BJ (cell line): Measurements from ENCODE around the gene GRM2. TPM values are rescaled to one million over a fixed set of nuclear protein-coding genes. Genes with fewer than 3 reads are reported as not detected.
"Not testable (repeated sequence)": the region's sequence is repeated elsewhere in the genome, so short reads cannot be mapped to it uniquely, and the experiment has no call there.

Source experiments
- CTCF ChIA-PET: fragments of 350-600 bp; formaldehyde crosslinking; extraction: SDS; loops from one replicate; lab custom pipeline; 2021; ENCODE audit warnings: antibody characterized with exemption, inconsistent platforms; lab: Yijun Ruan, JAX
- POLR2A ChIA-PET: fragments of 300-600 bp; sonication (Branson Sonifier 250); formaldehyde crosslinking; extraction: SDS; loops from one replicate; lab custom pipeline; 2021; ENCODE audit warnings: antibody characterized with exemption; lab: Charles Lee
- DNase-seq: peaks from one replicate; pipeline ENCODE4 v3.0.0-alpha.2; 2011; ENCODE audit warnings: low read depth
- H3K27me3 ChIP-seq: 2 replicates; pipeline ENCODE4 v1.6.0; 2011; ENCODE audit warnings: low read length; ENCODE audit not compliant: control insufficient read depth, insufficient read depth
- H3K36me3 ChIP-seq: 2 replicates; pipeline ENCODE4 v1.5.1; 2011; ENCODE audit warnings: low read length; ENCODE audit not compliant: control insufficient read depth, insufficient read depth
- H3K4me3 ChIP-seq: 2 replicates; pipeline ENCODE4 v1.5.1; 2011; ENCODE audit warnings: low read depth, mild to moderate bottlenecking, control low read depth, low read length
- CTCF ChIP-seq: IDR thresholded peaks from 2 replicates; pipeline ENCODE4 v1.5.1; 2011; ENCODE audit warnings: low read depth, mild to moderate bottlenecking, control low read depth, inconsistent platforms, low read length, moderate library complexity; ENCODE audit not compliant: insufficient read depth
- polyA plus RNA-seq: library from polyadenylated mRNA; depleted of rRNA; stranded (reverse); fragments of >200 nt; gene quantifications from 2 replicates; pipeline ENCODE4 v1.2.3, GENCODE V29; 2011

Gene GRM2
- polyA plus RNA-seq, 1 experiment, result 0.09 TPM

DNA sequence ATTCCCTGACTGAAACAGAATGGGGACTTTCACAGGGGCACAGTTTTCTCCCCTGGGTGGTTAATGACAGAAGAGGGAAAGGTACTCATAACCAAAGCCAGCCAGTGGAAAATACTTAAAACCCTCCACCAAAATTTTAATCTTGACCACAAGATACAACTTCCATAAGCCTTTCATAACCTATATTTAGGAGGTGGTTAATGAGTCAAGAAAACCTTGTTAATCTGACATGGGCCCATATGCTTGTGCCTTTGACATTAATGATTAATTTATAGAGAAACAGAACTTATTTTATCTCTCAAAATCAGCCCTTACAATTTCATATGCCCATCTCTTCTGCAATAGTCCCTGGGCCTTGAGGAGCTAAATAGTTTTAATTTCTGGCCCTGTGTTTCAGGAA lies 41.0 kb downstream of the GRM2 start:
- H3K4me3 ChIP-seq, result no peak overlapping the region
- H3K36me3 ChIP-seq, result no peaks in the 10 kb centered on the region
- DNase-seq, result no peak
- POLR2A ChIA-PET, result no interaction called here
- H3K27me3 ChIP-seq, result no peaks in the 10 kb centered on the region
- CTCF ChIA-PET, result no interaction called here
- TF ChIP-seq CTCF, result no peak

DNA sequence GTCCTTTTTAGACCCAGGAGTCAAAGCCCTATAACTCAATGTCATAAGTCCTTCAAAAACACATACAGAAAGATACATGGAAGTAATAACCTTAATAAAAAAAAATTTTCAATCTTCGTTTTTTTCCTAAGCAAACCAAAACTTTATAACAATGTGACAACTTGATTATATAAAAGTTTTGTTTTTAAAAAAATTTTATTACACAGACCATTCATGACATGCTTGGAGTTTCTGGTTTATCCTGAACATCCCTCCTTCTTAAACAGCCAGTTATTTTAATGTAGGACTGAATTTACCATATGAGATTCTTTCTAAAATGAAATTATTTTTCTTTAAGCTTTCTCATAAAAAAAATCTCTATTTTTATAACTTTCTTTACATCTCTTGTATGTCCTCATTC lies 41.5 kb downstream of the GRM2 start:
- CTCF ChIA-PET, result no interaction called here

DNA sequence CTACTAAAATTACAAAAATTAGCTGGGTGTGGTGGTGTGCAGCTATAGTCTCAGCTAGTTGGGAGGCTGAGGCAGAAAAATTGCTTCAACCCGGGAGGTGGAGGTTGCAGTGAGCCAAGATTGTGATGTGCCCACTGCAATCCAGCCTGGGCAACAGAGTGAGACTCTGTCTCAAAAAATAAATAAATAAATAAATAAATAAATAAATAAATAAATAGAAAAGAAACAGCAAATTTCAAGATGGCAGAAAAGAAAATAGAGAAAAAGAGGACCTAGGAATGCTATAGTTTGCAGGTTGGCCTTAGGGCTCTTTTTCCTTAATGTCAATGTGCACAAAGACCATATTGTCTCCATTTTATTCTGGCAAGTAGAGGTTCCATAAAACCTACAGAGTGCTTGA lies 44.0 kb downstream of the GRM2 start:
- CTCF ChIA-PET, result no interaction called here
- POLR2A ChIA-PET, result no interaction called here
- Histone ChIP-seq H3K27me3 (no peaks in the 10 kb centered on the region), H3K36me3 (no peaks in the 10 kb centered on the region), H3K4me3 (no peak overlapping the region)
- no peak for DNase-seq
- TF ChIP-seq CTCF, result no peak

More for the DNA sequence above, 41.5 kb downstream of the GRM2 start:
- Histone ChIP-seq H3K27me3 (no peaks in the 10 kb centered on the region), H3K36me3 (no peaks in the 10 kb centered on the region), H3K4me3 (no peak overlapping the region)
- POLR2A ChIA-PET, result no interaction called here
- TF ChIP-seq CTCF, result no peak
- DNase-seq, result no peak

DNA sequence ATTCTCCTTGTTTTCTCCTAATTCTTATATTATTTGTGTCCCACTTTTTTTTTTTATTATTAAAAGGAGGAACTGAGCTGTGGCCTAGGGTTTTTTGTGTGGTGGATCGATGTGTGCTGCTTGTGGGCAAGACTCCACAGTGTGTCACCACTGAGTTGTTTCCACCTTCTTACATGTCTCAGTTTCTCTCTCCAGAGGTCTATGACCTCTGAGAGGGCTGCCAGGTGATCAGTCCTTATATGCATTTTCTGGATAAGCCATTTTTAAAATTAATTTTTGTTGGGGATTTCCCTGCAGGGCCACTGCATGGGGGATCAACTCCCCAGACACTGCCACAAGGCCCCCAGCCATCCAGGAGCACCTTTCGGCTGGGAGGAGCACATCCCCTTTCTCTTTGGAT lies 44.4 kb downstream of the GRM2 start:
- POLR2A ChIA-PET, result no interaction called here
- CTCF ChIA-PET, result no interaction called here
- TF ChIP-seq CTCF, result no peak

DNA sequence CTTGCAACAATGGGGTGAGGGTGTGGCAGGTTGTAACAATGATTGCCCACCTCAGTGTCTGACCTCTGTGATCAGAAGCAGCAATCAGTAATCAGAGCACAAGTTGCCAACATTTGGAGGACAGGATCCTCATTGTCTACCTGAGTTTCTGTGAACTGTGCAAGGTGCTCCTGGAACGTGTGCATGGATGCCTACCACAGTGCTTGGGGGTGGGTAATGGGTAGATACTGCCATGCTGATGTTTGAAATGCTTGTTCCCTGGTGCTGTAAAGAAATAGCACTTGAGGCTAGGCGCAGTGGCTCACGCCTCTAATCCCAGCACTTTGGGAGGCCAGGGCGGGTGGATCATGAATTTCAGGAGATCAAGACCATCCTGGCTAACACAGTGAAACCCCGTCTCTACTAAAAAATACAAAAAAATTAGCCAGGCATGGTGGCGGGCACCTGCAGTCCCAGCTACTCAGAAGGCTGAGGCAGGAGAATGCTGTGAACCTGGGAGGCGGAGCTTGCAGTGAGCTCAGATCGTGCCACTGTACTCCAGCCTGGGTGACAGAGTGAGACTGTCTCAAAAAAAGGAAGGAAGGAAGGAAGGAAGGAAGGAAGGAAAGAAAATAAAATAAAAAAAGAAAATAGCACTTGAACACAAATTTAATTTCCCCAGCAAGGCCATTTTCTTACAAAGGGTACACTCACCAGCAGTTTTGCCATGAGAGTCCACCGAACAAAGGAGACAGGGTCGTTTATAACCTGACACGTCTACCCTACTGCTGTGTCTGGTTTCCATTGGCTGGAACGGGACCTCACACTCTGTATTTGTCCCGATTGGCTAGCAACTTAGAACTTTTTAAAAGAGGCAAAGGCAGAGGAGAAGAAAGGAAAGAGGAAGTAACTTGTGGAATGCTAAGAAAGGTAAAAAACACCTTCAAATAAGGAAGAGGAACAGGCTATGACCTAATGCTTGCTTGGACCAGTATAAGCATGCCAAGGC lies 47.2 kb downstream of the GRM2 start:
- H3K36me3 ChIP-seq, H3K4me3 ChIP-seq, DNase-seq, POLR2A ChIA-PET, H3K27me3 ChIP-seq: not testable (repeated sequence)
- CTCF ChIA-PET, result interaction anchor here (0.6 kb wide), 1 partner anchor 9 kb away, joined by 3 read pairs; no protein-coding TSS in a partner anchor

More for the DNA sequence above, 44.4 kb downstream of the GRM2 start:
- no peaks in the 10 kb centered on the region for H3K36me3 ChIP-seq
- no peak overlapping the region for H3K4me3 ChIP-seq
- no peak for DNase-seq
- no peaks in the 10 kb centered on the region for H3K27me3 ChIP-seq

GRCh38 chr3:51759203-51759602 lies 52.3 kb downstream of the GRM2 start:
- DNase-seq, result no peak
- POLR2A ChIA-PET, result no interaction called here
- CTCF ChIA-PET, result no interaction called here

More at GRCh38 chr3:51759203-51759602, 52.3 kb downstream of the GRM2 start:
- Histone ChIP-seq H3K27me3 (no peaks in the 10 kb centered on the region), H3K36me3 (no peaks in the 10 kb centered on the region), H3K4me3 (no peak overlapping the region)
- no peak for TF ChIP-seq CTCF
